Upper lobe of left lung (tissue), 4 donors: ENCODE measurements around the gene MACROD2.

ENCODE experiments used
- CTCF ChIP-seq, 6 experiments: fragments of 450-650 bp in 4 of 6; fragments of 200-600 bp in 2 of 6; sonication (generic) in 2 of 6; IDR thresholded peaks; one replicate each; pipeline ENCODE4 v1.5.1; 2016 to 2019; ENCODE audit warnings: antibody characterized with exemption in 6 of 6
- EP300 ChIP-seq, 4 donors: sonication (generic); formaldehyde crosslinking; IDR thresholded peaks; one replicate each; pipeline ENCODE4 v1.5.1; 2017; ENCODE audit warnings: antibody characterized with exemption in 4 of 4, control low read depth in 2 of 4
- POLR2A ChIP-seq, 4 donors: fragments of 450-650 bp; IDR thresholded peaks; one replicate each; pipeline ENCODE4 v1.5.1; 2016 to 2017; ENCODE audit warnings: antibody characterized with exemption in 4 of 4, mild to moderate bottlenecking in 2 of 4
- POLR2AphosphoS5 ChIP-seq, 2 donors: sonication (generic); formaldehyde crosslinking; IDR thresholded peaks; one replicate each; pipeline ENCODE4 v1.5.1; 2017; ENCODE audit warnings: antibody characterized with exemption in 2 of 2

- TF ChIP-seq POLR2A (IDR thresholded peaks at IDR 0.05) (no peak), CTCF (IDR thresholded peaks at IDR 0.05) (no peak), EP300 (IDR thresholded peaks at IDR 0.05) (no peak), POLR2AphosphoS5 (IDR thresholded peaks at IDR 0.05) (no peak)
Measured at GRCh38 chr20:15742087-15742486, 1746.8 kb downstream of the MACROD2 start.
